Tibial artery (tissue), 4 donors: ENCODE results near the gene SEMG2.

Experiments
- DNase-seq, 2 donors: peaks; one replicate each; pipeline ENCODE4 v3.0.0-alpha.2; 2019
- H3K27ac ChIP-seq, 2 donors: fragments of 200-600 bp; sonication (generic) in 1 of 2; 1 replicate in 1 of 2; 2 replicates in 1 of 2; pipeline ENCODE4 v1.5.1; 2018 to 2019; ENCODE audit warnings: mild to moderate bottlenecking in 1 of 2
- H3K27me3 ChIP-seq, 2 donors: fragments of 200-600 bp; sonication (generic) in 1 of 2; one replicate each; pipeline versions ENCODE4 v1.5.1 to v1.6.0; 2016 to 2019
- H3K36me3 ChIP-seq, 3 donors: fragments of 200-600 bp; sonication (generic) in 2 of 3; one replicate each; pipeline ENCODE4 v1.5.1; 2016 to 2019; ENCODE audit warnings: mild to moderate bottlenecking in 2 of 3
- H3K4me1 ChIP-seq, 4 donors: fragments of 200-600 bp; sonication (generic) in 2 of 4; 1 replicate in 3 of 4; 2 replicates in 1 of 4; pipeline ENCODE4 v1.5.1; 2016 to 2019
- H3K4me3 ChIP-seq, 2 donors: fragments of 200-600 bp; sonication (generic) in 1 of 2; 1 replicate in 1 of 2; 2 replicates in 1 of 2; pipeline ENCODE4 v1.5.1; 2018 to 2019; ENCODE audit warnings: mild to moderate bottlenecking in 2 of 2
- H3K9me3 ChIP-seq, 3 donors: fragments of 200-600 bp; sonication (generic) in 1 of 3; one replicate each; pipeline ENCODE4 v1.5.1; 2016 to 2019
- CTCF ChIP-seq, 2 experiments: fragments of 200-600 bp in 1 of 2; fragments of 450-650 bp in 1 of 2; IDR thresholded peaks; one replicate each; pipeline ENCODE4 v1.5.1; 2017 to 2019; ENCODE audit warnings: antibody characterized with exemption in 2 of 2, mild to moderate bottlenecking in 1 of 2, moderate library complexity in 1 of 2
- intact Hi-C: fragments of 100-400 bp; cut with DNase I; formaldehyde crosslinking; loops from one replicate; pipeline ENCODE4 v1.15.0; 2023; ENCODE audit warnings: low total_unique reads

Gene SEMG2

GRCh38 chr20:45193331-45193730 is 27.8 kb upstream of the SEMG2 start:
- intact Hi-C loops = no loop called here
- H3K9me3 ChIP-seq = no peaks in the 10 kb centered on the region
- TF ChIP-seq CTCF (IDR thresholded peaks at IDR 0.05) = no peak
- H3K4me1 ChIP-seq = no peaks in the 10 kb centered on the region
- H3K4me3 ChIP-seq = no peak overlapping the region
- H3K27me3 ChIP-seq = no peaks in the 10 kb centered on the region
- DNase-seq = no peak
- H3K27ac ChIP-seq = no peak overlapping the region
- no peaks in the 10 kb centered on the region for H3K36me3 ChIP-seq

GRCh38 chr20:45206725-45207124 is 14.4 kb upstream of the SEMG2 start, which contains the start of gene SEMG1:
SEMG1 (plus strand) TSS chr20:45207033; CDS start chr20:45207054, 21 bp downstream.
- DNase-seq = no peak
- Histone ChIP-seq H3K27me3 (no peaks in the 10 kb centered on the region), H3K27ac (no peak within 1 kb of the TSS), H3K4me3 (no peak within 1 kb of the TSS), H3K4me1 (no peaks in the 10 kb centered on the region), H3K9me3 (peaks cover 0 to 5% (median 0%) of the 10 kb centered on the region in 3 donors), H3K36me3 (no peaks in the 10 kb centered on the region)
- TF ChIP-seq CTCF (IDR thresholded peaks at IDR 0.05) = no peak
- intact Hi-C loops = no loop called here

- intact Hi-C loops = no loop called here
- H3K27me3 ChIP-seq = no peaks in the 10 kb centered on the region
- no peak for TF ChIP-seq CTCF (IDR thresholded peaks at IDR 0.05)
- H3K4me3 ChIP-seq = no peak overlapping the region
- no peak for DNase-seq
- H3K4me1 ChIP-seq = no peaks in the 10 kb centered on the region
- H3K9me3 ChIP-seq = no peaks in the 10 kb centered on the region
- no peaks in the 10 kb centered on the region for H3K36me3 ChIP-seq
- H3K27ac ChIP-seq = no peak overlapping the region
Measured at GRCh38 chr20:45209924-45210323, 11.2 kb upstream of the SEMG2 start.

GRCh38 chr20:45211569-45212474 is 9.4 kb upstream of the SEMG2 start:
- no peak for DNase-seq
- H3K4me1 ChIP-seq = no peaks in the 10 kb centered on the region
- TF ChIP-seq CTCF (IDR thresholded peaks at IDR 0.05) = no peak
- no peaks in the 10 kb centered on the region for H3K9me3 ChIP-seq
- H3K27me3 ChIP-seq = no peaks in the 10 kb centered on the region
- H3K4me3 ChIP-seq = no peak overlapping the region
- intact Hi-C loops = no loop called here
- H3K27ac ChIP-seq = no peak overlapping the region
- H3K36me3 ChIP-seq = no peaks in the 10 kb centered on the region

GRCh38 chr20:45212836-45213235 is 8.3 kb upstream of the SEMG2 start:
- TF ChIP-seq CTCF (IDR thresholded peaks at IDR 0.05) = no peak
- Histone ChIP-seq H3K4me3 (no peak overlapping the region), H3K27me3 (no peaks in the 10 kb centered on the region), H3K9me3 (no peaks in the 10 kb centered on the region), H3K27ac (no peak overlapping the region), H3K36me3 (no peaks in the 10 kb centered on the region), H3K4me1 (no peaks in the 10 kb centered on the region)
- DNase-seq = no peak
- intact Hi-C loops = no loop called here
